GM19372 (cell line): Measurements from ENCODE around the gene RTN4IP1.
"Not testable (repeated sequence)": the region's sequence is repeated elsewhere in the genome, so short reads cannot be mapped to it uniquely, and the experiment has no call there.

Experiments used
- ATAC-seq: cut with Tn5 transposase; IDR thresholded peaks from one replicate; pipeline ENCODE4 v1.9.1; 2021; ENCODE audit warnings: mild to moderate bottlenecking, low read depth, moderate library complexity; ENCODE audit not compliant: unreplicated experiment

RTN4IP1 gene

GRCh38 chr6:106551155-106551554 lies 78.1 kb downstream of the RTN4IP1 start:
- no peak for ATAC-seq

- no peak for ATAC-seq
Observed at GRCh38 chr6:106549521-106549920, 79.8 kb downstream of the RTN4IP1 start.

GRCh38 chr6:106548926-106549455 lies 80.3 kb downstream of the RTN4IP1 start:
- not testable (repeated sequence) for ATAC-seq

- no peak for ATAC-seq
Observed at GRCh38 chr6:106547601-106548453, 81.5 kb downstream of the RTN4IP1 start.

- ATAC-seq, result no peak
Observed at GRCh38 chr6:106546691-106547414, 82.4 kb downstream of the RTN4IP1 start.

GRCh38 chr6:106546261-106546690 lies 83.0 kb downstream of the RTN4IP1 start:
- no peak for ATAC-seq

- ATAC-seq, result no peak
Observed at GRCh38 chr6:106540907-106541306, 88.4 kb downstream of the RTN4IP1 start.

- no peak for ATAC-seq
Observed at GRCh38 chr6:106540432-106540831, 88.9 kb downstream of the RTN4IP1 start.

GRCh38 chr6:106539936-106540335 lies 89.4 kb downstream of the RTN4IP1 start:
- no peak for ATAC-seq

GRCh38 chr6:106538145-106538544 lies 91.2 kb downstream of the RTN4IP1 start:
- ATAC-seq, result no peak

GRCh38 chr6:106537662-106538061 lies 91.6 kb downstream of the RTN4IP1 start:
- no peak for ATAC-seq

- ATAC-seq, result no peak
Observed at GRCh38 chr6:106536851-106537250, 92.4 kb downstream of the RTN4IP1 start.

- ATAC-seq, result no peak
Observed at GRCh38 chr6:106536357-106536756, 92.9 kb downstream of the RTN4IP1 start.

- no peak for ATAC-seq
Observed at GRCh38 chr6:106535012-106535411, 94.3 kb downstream of the RTN4IP1 start.

- no peak for ATAC-seq
Observed at GRCh38 chr6:106534564-106534982, 94.7 kb downstream of the RTN4IP1 start.

GRCh38 chr6:106534004-106534403 lies 95.3 kb downstream of the RTN4IP1 start:
- ATAC-seq, result no peak

GRCh38 chr6:106533054-106533453 lies 96.2 kb downstream of the RTN4IP1 start:
- no peak for ATAC-seq

- no peak for ATAC-seq
Observed at GRCh38 chr6:106530502-106530901, 98.8 kb downstream of the RTN4IP1 start.

GRCh38 chr6:106530026-106530425 lies 99.3 kb downstream of the RTN4IP1 start:
- ATAC-seq, result no peak

- ATAC-seq, result no peak
Observed at GRCh38 chr6:106529438-106529837, 99.9 kb downstream of the RTN4IP1 start.

- ATAC-seq, result no peak
Observed at GRCh38 chr6:106528521-106528920, 100.8 kb downstream of the RTN4IP1 start.
